Measurements from ENCODE around the gene SEC16A.

SEC16A gene

GRCh38 chr9:136395020-136395340 lies 87.9 kb downstream of the SEC16A start:
- no peak for FAIRE-seq

DNA sequence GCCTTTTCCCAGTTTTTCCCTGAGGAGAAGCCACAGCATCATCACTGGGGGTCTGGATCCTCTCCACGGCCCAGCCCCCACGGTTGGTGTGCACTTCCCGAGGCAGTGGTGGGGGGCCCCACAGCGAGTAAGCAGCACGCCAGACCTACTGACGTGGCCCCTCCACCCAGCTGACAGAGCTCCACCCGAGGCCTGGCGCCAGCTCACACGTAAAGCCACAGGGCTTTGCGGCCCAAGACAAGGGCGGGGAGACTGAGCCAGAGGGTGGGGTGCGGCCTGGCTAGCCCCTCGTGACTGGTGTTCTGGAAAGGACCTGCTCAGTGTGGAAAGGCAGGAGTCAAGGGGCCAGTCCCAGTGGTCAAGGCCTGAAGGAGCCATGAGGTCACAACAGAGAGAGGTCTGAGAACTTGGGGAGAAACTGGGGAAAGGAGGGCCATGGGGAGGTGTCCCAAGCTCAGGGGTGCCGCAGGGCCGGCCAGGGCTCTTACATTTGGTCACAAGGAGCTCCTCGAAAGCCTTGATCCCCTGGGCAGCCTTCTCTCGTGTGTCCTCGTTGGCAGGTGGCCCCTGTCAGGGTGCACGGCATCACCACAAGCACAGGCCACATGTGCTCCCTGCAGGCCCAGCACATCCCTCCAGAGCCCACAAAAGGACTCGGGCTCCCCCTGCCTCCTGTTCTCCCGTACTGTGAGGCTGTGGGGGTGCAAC lies 88.4 kb downstream of the SEC16A start:
- FAIRE-seq = no peak

DNA sequence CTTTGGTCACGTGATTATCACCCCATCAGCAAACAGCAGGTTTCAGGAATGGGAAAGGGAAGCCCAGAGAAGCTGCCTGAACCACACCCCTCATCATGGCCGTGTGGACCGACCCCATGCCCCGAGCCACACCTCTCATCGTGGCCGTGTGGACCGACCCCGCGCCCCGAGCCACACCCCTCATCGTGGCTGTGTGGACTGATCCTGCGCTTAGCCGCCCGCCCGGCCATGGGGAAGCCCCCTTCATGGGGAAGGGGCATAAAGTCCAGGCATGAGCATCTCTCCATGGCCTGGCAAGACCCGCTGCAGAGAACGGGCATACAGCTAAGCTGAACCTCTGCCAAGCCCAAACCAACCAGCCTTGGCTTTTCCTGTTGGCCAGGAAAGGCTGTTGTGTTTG lies 89.3 kb downstream of the SEC16A start:
- FAIRE-seq = no peak

DNA sequence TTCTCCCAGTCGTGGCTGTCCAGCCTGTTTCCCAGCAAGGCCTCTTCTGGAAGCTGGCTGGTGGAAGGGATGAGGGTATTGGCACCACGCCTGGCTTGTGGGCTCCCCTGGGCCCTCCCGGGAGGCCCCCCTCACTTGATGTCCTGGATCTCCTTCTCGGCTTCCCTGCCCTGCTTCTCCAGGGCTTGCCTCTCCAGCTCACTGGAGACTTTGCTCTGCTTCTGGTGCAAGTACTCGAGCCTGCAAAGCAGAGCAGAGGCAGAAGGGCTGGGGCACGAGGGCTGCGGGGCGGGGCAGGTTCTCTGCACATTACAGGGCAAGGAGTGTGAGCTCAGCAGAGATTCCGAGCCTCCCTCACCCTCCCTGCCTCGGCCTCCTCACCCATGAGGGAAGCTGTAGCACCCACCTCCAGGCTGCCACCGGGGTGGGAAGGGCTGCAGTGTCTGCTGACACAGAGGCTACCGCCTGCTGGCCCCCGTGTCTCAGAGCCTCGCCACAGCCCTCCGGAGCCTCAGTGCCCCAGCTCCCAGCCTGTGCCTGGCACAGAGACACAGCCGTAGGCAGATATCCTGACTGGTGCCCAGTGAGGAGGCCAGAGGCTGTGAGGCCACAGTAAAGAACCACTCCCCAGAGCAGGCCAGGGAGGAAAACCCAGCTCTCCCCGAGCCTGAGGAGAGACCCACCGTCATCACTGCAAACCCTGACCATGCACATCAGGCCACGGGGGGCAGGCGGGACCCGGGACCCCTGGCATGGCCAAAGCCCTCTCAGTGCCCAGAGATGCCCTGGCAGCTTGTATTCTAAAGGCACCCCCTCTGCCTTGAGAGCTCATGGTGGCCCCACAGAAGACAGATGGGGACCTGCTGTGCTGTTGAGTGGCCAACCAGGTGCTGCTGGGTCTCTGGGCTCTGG lies 90.0 kb downstream of the SEC16A start:
- FAIRE-seq = no peak

- no peak for FAIRE-seq
These were observed 90.9 kb downstream of the SEC16A start for GRCh38 chr9:136391737-136392537.
